ENCODE results near the gene EFHD2. TPM values are rescaled to one million over a fixed set of nuclear protein-coding genes. Genes with fewer than 3 reads are reported as not detected.

The EFHD2 gene
- total and polyA plus RNA-seq, 2 of the 8 experiments (the other 6 are each of a cell fraction or from before 2014, with no cell fraction given), result 24.4 to 25.1 TPM

- no peak for TF ChIP-seq GTF2F1 (IDR thresholded peaks at IDR 0.05; ENCODE audit: borderline replicate concordance, low read depth, low read length)
- TF ChIP-seq SRF (IDR thresholded peaks at IDR 0.05; ENCODE audit: low read depth, low read length), result no peak
- TF ChIP-seq CTBP2 (IDR thresholded peaks at IDR 0.05; ENCODE audit: borderline replicate concordance, insufficient read depth, insufficient read length, low read length), result no peak
- TF ChIP-seq SUZ12 (IDR thresholded peaks at IDR 0.05; ENCODE audit: low read length), result no peak
- no peak for TF ChIP-seq BACH1 (IDR thresholded peaks at IDR 0.05; ENCODE audit: low read length)
- TF ChIP-seq POLR2AphosphoS5 (IDR thresholded peaks at IDR 0.05; ENCODE audit: low read depth, low read length), result no peak
- CTCF ChIA-PET (ENCODE audit: partially characterized antibody), result interaction anchor here (0.6 to 1.8 kb wide), 5 partner anchors 17 to 84 kb away, joined by 3 to 6 read pairs (median 3); no protein-coding TSS in a partner anchor
- no peak for DNase-seq (ENCODE audit: low read depth in 1 of 2, low spot score in 2 of 2)
- H2AK5ac ChIP-seq (ENCODE audit: low read depth, low read length), result no peak overlapping the region
- H3K56ac ChIP-seq (replicated peaks; ENCODE audit: insufficient read length, low read depth, low read length), result no peak overlapping the region
- FAIRE-seq, result no peak
- no peak overlapping the region for H2BK12ac ChIP-seq (ENCODE audit: low read depth, low read length)
- no peak overlapping the region for H2BK15ac ChIP-seq (ENCODE audit: low read length)
- H2BK120ac ChIP-seq (replicated peaks; ENCODE audit: low read depth, low read length), result no peak overlapping the region
- H4K91ac ChIP-seq (replicated peaks; ENCODE audit: insufficient read length, low read length), result no peak overlapping the region
- H4K5ac ChIP-seq (ENCODE audit: insufficient read length, low read depth, low read length), result no peak overlapping the region
- H3K79me1 ChIP-seq (ENCODE audit: low read depth, low read length), result no peaks in the 10 kb centered on the region
- no peak overlapping the region for H2BK20ac ChIP-seq (ENCODE audit: low read length)
- no peaks in the 10 kb centered on the region for H3K9me3 ChIP-seq (ENCODE audit: insufficient read depth in 2 of 2, low read depth in 1 of 2, low read length in 1 of 2)
- H3K79me2 ChIP-seq (ENCODE audit: control insufficient read depth in 1 of 2, insufficient read depth in 2 of 2, low read length in 2 of 2), result no peaks in the 10 kb centered on the region
- no peak overlapping the region for H4K8ac ChIP-seq (ENCODE audit: extremely low read depth, insufficient read depth, low read length)
- H3K9ac ChIP-seq (replicated peaks in 1 of 4; ENCODE audit: extremely low read depth in 1 of 4, low read depth in 3 of 4, low read length in 3 of 4), result no peak overlapping the region
- no peak overlapping the region for H3K4ac ChIP-seq (replicated peaks; ENCODE audit: insufficient read length, low read depth, low read length)
- no peak overlapping the region for H3K4me3 ChIP-seq (ENCODE audit: extremely low read depth in 1 of 4, insufficient read depth in 2 of 4, low read depth in 3 of 4, low read length in 4 of 4)
- H3K27ac ChIP-seq (ENCODE audit: low read depth, low read length), result no peak overlapping the region
- H3K27me3 ChIP-seq (replicated peaks in 1 of 4; ENCODE audit: control insufficient read depth in 3 of 4, extremely low read depth in 1 of 4, insufficient read depth in 3 of 4, low read length in 3 of 4), result peaks cover 0 to 19% (median 14%) of the 10 kb centered on the region in 4 experiments; a peak in 6 of 7 replicates
- H2AFZ ChIP-seq (ENCODE audit: low read length), result no peak overlapping the region
- no peak overlapping the region for H3K14ac ChIP-seq (ENCODE audit: insufficient read length)
- H3K23ac ChIP-seq (ENCODE audit: insufficient read length), result no peak overlapping the region
- H3K23me2 ChIP-seq (ENCODE audit: low read depth, low read length), result peaks cover 8% of the 10 kb centered on the region
- H3K36me3 ChIP-seq (ENCODE audit: control insufficient read depth in 2 of 4, insufficient read depth in 4 of 4, low read length in 3 of 4), result no peaks in the 10 kb centered on the region
- H3K4me1 ChIP-seq (replicated peaks in 1 of 4; ENCODE audit: control insufficient read depth in 3 of 4, insufficient read depth in 4 of 4, low read length in 3 of 4), result peaks cover 0 to 15% (median 3%) of the 10 kb centered on the region in 4 experiments; a peak in 6 of 7 replicates
- H2BK5ac ChIP-seq (ENCODE audit: low read depth, low read length), result no peak overlapping the region
- peaks cover 0 to 4% of the 10 kb centered on the region in 2 experiments for H4K20me1 ChIP-seq (replicated peaks in 1 of 2; ENCODE audit: control insufficient read depth in 1 of 2, insufficient read depth in 2 of 2, low read length in 2 of 2)
- WGBS, 2 experiments (ENCODE audit: extremely low coverage in 1 of 2, insufficient coverage in 1 of 2, insufficient read length in 1 of 2, insufficient replicate concordance in 2 of 2, low coverage in 1 of 2, low lambda C conversion rate in 2 of 2, missing lambda C conversion rate in 1 of 2), result 83% methylated on average over 7 of the region's 7 CpGs; no CpG with 5 or more reads in 1 of the 2 experiments
- POLR2A ChIA-PET (ENCODE audit: partially characterized antibody), result interaction anchor here (0.7 kb wide), 1 partner anchor 13 kb away, joined by 3 read pairs; no protein-coding TSS in a partner anchor
- H3K4me2 ChIP-seq (ENCODE audit: insufficient read depth in 1 of 2, low read depth in 2 of 2, low read length in 2 of 2), result no peak overlapping the region
- H3K18ac ChIP-seq (ENCODE audit: extremely low read depth, low read length), result no peak overlapping the region
Measured at GRCh38 chr1:15407580-15407979, 2.1 kb upstream of the EFHD2 start.

Measured in H1 (cell line).